ENCODE measurements around the gene MRPL54. TPM values are rescaled to one million over a fixed set of nuclear protein-coding genes. Genes with fewer than 3 reads are reported as not detected.

Gene MRPL54
- total RNA-seq, 4 donors from 2014 or later = 52.4 to 76.3 (median 68.0) TPM

DNA sequence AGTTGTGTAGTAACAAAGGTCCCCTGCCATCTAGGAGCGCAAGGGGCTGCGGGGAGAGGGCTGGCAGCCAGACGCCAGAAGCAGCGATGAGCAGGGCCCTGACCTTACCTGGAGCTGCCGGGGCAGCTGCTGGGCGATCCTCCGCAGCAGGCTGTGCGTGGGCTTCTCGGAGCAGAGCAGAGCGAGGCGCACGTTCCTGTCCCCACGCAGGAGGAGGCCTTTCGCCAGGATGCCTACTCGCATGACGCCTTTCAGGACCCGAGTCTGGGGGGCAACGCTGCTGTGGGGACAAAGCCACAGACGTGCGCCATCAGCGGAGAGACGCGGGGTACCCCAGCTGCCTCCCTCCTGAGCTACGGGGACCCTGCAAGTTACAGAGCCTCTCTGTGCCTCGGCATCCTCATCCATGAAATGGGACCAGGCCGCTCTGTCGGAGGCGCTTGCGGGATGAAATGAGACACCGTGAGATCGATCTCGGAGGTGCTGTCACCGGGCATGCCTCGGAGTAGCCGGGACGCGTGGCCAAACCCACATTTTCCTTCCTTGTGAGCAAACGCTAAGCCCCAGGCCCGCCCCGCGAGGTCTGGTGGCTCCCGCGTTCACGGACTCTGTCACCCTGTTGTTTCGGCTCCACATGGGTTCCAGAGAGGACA lies 54.2 kb downstream of the MRPL54 start:
- DNase-seq (ENCODE audit: low spot score) (no peak), ATAC-seq (ENCODE audit: low FRiP score) (no peak)
- TF ChIP-seq, protein P1, sequence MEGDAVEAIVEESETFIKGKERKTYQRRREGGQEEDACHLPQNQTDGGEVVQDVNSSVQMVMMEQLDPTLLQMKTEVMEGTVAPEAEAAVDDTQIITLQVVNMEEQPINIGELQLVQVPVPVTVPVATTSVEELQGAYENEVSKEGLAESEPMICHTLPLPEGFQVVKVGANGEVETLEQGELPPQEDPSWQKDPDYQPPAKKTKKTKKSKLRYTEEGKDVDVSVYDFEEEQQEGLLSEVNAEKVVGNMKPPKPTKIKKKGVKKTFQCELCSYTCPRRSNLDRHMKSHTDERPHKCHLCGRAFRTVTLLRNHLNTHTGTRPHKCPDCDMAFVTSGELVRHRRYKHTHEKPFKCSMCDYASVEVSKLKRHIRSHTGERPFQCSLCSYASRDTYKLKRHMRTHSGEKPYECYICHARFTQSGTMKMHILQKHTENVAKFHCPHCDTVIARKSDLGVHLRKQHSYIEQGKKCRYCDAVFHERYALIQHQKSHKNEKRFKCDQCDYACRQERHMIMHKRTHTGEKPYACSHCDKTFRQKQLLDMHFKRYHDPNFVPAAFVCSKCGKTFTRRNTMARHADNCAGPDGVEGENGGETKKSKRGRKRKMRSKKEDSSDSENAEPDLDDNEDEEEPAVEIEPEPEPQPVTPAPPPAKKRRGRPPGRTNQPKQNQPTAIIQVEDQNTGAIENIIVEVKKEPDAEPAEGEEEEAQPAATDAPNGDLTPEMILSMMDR (IDR thresholded peaks at IDR 0.05) = no peak

Small RNA genes within 50 kb of the gene (small RNA-seq; reads per million reads assigned to genes)
- not detected for gene AC005777.1

Other genes with a start within 250 kb of the MRPL54 start
- 1 to 10 TPM in 1 of 4 donors, not detected in 3; 1.4 TPM for gene TEKTIP1, start 223.5 kb upstream of the MRPL54 start, total RNA-seq
- 100 to 1,000 TPM in 1 of 4 donors, 10 to 100 TPM in 3; 27.7 to 127 (median 53.3) TPM for gene MFSD12, start 205.1 kb upstream of the MRPL54 start, total RNA-seq
- 10 to 100 TPM; 60.4 to 95.8 (median 66.5) TPM for gene HMG20B, start 189.7 kb upstream of the MRPL54 start, total RNA-seq
- gene GIPC3, start 177.2 kb upstream of the MRPL54 start, total RNA-seq = 1 to 10 TPM in 2 of 4 donors, under 1 TPM in 2; 0.56 to 3.0 (median 1.0) TPM
- gene TBXA2R, start 155.8 kb upstream of the MRPL54 start, total RNA-seq = 1 to 10 TPM in 2 of 4 donors, under 1 TPM in 2; 0.65 to 1.8 (median 1.1) TPM
- gene CACTIN, start 135.9 kb upstream of the MRPL54 start, total RNA-seq = 10 to 100 TPM; 14.4 to 31.1 (median 22.5) TPM
- gene PIP5K1C, start 62.2 kb upstream of the MRPL54 start, total RNA-seq = 10 to 100 TPM; 16.1 to 21.1 (median 17.4) TPM
- 1 to 10 TPM in 1 of 4 donors, under 1 TPM in 2, not detected in 1; 0.60 to 1.2 (median 0.88) TPM for gene TJP3, start 54.3 kb upstream of the MRPL54 start, total RNA-seq
- 10 to 100 TPM; 13.5 to 24.1 (median 18.7) TPM for gene APBA3, start 990 bp upstream of the MRPL54 start, total RNA-seq
- gene RAX2, start 9.5 kb downstream of the MRPL54 start, total RNA-seq = under 1 TPM in 1 of 4 donors, not detected in 3; 0.19 TPM
- gene MATK, start 23.7 kb downstream of the MRPL54 start, total RNA-seq = 10 to 100 TPM in 1 of 4 donors, 1 to 10 TPM in 2, under 1 TPM in 1; 0.74 to 29.3 (median 3.3) TPM
- gene ZFR2, start 106.4 kb downstream of the MRPL54 start, total RNA-seq = under 1 TPM in 1 of 4 donors, not detected in 3; 0.12 TPM
- not detected for gene ATCAY, start 118.0 kb downstream of the MRPL54 start, total RNA-seq
- not detected for gene NMRK2, start 170.4 kb downstream of the MRPL54 start, total RNA-seq
- 10 to 100 TPM; 40.7 to 71.7 (median 56.9) TPM for gene DAPK3, start 208.4 kb downstream of the MRPL54 start, total RNA-seq
- gene EEF2, start 222.8 kb downstream of the MRPL54 start, total RNA-seq = 1,000 to 10,000 TPM; 1,922 to 2,283 (median 2,030) TPM
- 10 to 100 TPM; 10.6 to 21.6 (median 11.2) TPM for gene PIAS4, start 245.1 kb downstream of the MRPL54 start, total RNA-seq